Effector CD8-positive, alpha-beta T cell (primary cell): Measurements from ENCODE around the gene ALOXE3.
"Not testable (repeated sequence)": the region's sequence is repeated elsewhere in the genome, so short reads cannot be mapped to it uniquely, and the experiment has no call there.

ENCODE experiments used
- DNase-seq: peaks from one replicate; lab custom pipeline; 2025; lab: John Stamatoyannopoulos, UW

Gene ALOXE3

DNA sequence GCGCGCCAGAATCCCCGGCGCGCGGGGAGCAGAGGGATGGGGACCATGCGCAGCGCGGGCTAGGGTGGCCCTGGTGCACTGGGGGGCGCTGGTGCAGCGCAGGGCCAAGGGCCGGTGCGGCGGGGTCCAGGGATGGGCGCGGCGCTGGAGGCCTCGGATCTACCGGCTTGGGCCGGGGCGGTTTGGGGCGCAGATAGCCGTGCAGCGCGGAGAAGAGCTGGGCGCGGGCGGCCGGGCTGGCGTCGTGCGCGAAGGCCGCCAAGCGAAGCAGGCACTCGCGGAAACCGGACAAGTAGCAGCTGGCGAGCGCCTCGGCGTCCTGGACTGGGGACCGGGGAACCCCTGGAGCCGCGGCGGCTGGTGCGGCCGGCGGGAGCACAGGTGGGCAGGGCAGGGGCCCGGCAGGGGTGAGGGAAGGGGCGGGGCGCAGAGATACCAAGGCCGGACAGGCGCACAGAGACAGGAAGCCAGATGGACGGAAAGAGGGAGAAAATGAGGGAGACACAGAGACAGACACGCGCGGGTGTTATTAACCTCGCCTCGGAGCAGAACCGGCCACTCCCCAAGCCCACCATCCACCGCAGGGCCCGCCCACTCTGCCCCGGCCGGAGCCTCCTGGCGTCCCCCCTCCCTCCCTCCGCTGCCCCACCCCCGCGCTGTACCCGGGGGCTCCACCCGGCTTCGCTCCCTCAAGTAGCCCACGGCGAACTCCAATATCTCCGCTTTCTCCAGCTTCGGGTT lies 3.5 kb upstream of the ALOXE3 start:
- no peak for DNase-seq

DNA sequence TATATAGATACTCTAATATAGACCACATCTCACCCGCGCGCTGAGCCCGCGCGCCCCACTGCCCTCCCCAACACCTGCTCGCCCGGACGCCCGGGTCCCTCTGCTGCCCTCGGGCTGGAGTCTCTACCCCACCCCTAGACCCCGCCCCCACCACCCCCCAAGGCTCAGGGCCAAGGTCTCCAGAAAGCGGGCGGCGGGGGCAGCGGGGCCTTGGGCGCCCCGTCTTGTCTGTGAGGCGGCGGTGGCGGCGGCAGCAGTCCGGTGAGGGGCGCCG lies 3.0 kb upstream of the ALOXE3 start:
- DNase-seq, result no peak

DNA sequence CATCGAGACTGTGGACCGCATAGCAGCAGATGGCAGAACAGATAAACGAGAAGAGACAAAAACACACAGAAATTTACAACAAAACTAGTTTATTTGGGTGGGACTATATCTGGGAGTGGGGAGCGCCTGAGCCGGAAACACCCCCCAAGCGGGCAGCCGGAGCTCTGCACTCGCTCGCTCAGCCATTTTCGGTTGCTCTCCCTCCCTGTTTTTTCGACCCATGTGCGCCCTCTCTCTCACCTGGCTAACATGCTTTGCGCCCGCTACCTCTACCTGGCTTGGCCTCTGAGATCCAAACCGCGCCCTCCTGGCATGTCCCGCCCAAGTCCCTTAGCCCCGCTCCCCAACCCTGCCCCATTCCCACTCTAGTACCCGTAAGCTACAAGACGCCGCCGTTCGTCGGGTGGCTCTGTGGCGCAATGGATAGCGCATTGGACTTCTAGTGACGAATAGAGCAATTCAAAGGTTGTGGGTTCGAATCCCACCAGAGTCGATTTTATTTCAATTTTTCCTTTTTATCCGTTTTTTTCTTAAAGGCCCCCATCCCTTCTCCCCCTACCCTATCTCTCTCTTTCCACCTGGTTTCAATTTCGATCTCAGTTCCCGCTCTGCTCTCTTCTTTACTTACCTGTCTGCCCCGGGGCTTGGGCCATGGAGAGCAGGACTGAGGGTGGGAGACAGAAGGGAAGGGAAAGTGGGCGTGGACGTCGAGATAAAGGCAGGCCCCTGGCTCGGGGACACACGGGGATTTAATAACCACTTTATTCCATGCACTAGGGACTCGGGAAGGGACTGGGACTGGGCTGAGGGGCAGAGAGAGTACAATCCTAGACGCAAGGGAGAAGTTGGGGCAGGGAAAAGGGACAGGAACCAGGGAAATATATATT lies 2.4 kb upstream of the ALOXE3 start:
- peak; percentile 45 for DNase-seq

DNA sequence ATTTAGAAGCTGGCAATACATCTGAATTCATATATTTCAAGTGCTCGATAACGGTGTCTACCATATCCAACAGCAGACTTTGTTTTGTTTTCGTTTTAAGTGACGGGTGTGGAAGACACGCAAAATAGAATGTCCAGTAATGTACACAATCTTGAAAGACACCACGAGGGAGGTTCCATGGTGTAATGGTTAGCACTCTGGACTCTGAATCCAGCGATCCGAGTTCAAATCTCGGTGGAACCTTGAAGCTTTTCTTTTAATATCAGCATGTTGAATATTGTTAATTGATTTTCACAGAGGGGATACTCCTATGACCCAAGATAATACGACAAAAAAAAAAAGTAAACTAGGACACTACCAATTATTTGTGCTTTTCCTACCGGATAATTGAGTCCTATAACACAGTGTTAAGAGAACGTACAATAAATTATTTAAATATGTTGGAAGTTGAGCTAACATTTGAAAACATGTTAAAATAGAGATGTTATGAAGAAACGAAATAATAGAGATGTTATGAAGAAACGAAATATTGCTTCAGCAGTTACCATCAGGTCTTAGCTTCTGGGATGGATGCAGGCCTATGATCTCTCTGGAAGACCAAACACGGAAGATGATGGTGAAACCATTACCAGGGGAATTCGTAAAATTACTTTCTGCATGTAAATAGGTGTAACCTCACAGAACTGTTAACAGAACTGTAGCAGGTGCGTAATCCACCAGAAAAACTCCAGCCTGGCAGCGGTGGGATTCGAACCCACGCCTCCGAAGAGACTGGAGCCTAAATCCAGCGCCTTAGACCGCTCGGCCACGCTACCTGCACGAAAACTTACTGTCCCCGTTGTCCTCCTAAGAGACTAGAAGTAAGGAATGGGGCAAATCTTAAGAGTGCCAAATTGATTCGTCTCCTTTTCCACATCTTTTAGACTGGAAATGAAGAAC lies 1.5 kb upstream of the ALOXE3 start:
- DNase-seq, result peak; percentile 68

DNA sequence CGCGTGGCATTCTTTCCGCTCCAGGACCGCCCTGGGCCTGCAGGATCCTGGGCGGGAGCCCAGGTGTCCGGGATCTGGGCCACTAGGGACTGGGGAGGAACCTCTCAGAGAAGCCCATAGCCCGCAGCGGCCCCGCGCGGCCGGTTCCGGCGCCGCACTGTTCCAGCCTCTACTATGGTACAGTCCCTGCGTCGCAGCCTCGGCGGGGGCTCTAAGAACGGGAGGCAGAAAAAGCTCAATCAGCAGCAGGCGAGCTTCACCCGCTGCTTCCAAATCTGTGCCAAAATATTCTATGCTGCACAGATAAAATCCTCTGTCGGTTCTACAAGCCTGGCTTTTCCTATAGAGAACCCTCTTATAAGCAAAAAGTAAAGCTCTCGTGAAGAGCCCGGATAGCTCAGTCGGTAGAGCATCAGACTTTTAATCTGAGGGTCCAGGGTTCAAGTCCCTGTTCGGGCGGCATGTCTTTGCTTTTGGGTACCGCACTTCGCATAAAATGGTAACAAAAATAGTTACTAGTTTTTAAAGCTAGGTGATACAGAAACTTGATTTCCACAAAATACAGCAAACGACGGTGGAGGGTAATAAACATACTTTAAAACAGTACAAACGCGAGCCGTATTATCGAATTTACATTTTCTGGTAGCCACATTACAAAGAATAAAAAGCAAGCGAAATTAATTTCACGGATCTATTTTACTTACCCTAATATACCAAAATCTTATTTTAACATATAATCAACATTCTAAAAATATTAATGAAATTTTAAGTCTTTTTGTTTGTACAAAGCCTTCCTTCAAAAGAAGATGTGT lies 661 bp upstream of the ALOXE3 start:
- peak; percentile 78 for DNase-seq

DNA sequence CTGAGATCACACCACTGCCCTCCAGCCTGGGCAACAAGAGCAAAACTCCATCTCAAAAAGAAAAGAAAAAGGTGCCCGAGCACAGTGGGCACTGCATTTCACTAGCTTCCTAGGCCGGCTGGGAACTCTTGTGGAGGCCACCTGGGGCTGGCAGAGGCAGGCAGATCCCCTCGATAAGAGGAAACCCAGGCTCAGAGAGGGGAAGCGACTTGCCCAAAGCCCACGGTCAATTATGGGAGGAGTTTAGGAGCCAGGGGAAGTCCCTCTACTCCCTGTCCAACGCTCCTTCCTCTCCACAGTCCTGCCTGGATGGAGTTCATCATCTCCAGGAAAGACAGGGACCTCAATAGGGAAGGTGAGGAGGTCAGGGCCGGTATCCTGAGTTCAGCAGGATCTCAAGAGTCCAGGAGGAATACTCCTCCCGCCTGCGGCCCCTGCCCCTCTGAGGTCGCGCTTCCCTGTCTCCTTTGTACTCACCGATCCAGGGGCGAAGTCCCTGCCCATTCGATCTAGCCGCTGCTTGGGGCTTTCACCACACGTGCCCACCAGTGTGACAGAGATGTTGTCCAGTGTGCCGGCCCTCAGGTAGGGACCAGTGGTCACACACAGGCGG lies 841 bp downstream of the ALOXE3 start:
- no peak for DNase-seq

DNA sequence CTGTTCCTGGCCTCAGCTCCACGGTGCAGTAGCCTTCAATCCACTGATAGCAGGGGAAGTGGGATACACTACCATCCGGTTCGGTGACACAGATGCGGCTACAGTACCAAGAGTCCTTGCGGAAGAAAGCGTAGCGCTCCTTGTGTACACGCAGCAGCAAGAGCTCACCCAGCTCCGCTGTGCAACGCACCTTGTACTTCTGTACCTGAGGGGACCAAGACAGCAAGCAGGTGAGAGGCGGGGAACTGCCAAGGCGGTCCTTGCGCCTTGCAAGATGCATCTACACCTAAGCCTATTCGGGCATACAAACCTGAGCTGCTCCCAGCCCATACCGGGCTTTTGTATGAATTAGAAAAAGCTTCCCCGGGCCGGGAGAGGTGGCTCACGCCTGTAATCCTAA lies 1.5 kb downstream of the ALOXE3 start:
- no peak for DNase-seq

DNA sequence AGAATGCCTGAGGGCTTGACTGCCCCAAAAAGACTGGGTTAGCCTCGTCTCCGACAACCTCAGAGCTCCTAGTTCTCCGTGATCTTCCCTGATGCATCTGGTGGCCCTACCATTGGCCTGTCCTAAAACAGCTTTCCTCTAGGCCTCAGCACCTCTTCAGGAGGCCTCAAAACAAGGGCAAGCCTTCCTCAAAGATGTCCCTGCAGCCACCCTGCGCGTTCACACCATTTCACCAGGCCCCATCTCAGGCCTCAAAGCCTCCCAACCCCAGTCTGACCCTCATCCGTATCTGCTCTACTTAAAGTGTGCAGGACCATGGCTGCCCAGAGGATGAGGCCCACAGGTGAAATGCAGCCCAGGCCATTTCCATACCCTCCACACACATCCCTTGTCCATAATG lies 7.4 kb downstream of the ALOXE3 start:
- DNase-seq, result no peak

DNA sequence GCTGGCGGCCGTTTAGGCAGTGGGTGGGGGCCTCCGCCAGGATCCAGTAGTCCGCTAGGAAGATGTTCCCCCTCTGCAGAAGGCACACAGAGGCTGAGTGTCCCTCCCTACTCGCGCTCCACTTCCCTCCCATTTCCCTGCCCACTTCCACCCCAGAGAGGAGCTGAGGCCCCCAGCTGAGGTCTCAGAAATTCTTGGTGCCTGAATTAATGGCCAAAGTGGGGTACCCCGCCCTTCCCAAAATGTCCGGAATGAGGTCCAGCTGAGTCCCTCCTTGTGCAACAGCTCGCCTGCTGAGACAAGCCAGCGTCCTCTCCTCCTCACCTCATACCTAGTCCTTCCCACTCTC lies 7.9 kb downstream of the ALOXE3 start:
- no peak for DNase-seq

DNA sequence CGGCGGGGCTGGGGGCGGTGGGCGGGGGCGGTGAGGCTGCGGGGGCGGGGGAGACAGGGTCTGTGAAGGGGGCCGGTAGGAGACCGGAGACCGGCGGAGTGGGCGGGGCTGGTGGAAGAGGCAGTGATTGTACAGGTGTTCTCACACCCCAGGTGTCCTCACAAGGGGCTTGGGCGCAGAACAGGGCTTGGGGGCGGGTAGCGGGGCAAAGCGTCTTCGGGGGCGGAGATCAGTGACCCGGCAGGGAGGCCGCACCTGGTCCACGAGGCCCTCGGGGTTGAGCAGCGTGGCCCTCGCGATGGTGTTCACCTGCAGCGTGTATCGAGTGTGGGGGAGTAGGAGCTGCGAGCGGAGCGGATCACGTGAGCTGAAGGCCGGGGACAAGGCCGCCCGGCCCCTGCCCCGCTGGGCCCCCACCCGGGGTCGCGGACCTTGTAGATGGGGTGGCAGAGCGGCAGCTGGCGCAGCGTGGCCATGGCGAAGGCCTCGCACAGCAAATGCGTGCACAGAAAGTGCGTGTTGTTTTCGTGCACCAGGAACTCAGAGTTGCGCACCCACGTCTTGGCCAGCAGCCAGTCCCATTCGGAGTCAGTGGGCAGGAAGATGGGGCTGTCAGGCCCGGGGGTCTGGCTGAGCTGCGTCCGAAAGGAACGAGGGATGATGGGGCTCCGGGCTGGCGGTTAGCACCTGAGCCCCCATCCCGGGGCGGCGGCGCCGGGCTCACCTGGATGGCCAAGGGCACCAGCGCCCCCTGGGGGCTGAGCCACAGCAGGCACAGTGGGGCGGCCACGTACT lies 8.5 kb downstream of the ALOXE3 start:
- DNase-seq, result peak; percentile 76

DNA sequence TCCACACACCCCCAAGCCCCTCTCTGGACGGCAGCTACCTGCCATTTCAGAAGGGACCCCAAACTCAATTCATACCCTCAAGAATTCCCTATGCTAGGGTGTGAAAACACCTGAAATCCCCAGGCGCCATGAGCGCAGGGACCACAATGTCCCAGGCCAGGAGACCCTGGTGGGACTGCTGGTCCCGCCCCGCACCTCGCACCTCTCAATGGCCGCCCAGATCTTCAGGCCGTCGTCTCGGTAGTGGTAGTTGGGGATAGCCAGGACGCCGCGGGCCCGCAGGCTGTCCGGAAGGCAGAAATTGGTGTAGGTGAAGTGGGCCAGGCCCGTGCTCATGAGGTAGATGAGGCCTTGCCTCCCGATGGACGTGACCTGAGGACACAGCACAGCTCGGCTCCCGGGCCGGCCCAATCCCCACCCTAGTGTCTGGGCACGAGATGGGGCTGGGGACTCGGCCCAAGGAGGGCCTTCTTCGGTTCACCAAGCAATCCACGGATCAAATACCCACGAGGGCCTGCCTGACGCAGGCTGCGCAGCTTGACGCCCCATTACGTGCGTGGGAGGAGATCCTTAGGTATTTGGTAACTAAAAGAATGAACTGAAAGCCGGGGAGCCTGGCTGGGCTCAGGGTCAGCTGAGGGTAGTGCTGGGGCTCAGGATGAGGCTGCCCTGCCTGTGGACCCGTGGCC lies 9.2 kb downstream of the ALOXE3 start:
- no peak for DNase-seq

DNA sequence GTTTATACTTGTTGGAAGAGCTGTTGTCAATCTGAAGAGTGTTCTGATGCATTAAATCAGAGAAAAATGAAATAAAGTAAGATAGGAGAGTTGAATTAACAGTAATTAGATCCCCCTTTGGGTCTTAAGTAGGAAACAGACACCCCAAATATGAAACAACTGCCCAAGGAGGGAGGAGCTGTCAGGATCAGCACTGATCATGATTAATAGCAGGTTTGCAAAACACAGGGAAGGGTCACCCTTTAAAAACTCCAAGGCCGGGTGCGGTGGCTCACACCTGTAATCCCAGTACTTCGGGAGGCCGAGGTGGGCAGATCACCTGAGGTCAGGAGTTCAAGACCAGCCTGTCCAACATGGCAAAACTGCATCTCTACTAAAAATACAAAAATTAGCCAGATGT lies 11.3 kb downstream of the ALOXE3 start:
- DNase-seq, result not testable (repeated sequence)

DNA sequence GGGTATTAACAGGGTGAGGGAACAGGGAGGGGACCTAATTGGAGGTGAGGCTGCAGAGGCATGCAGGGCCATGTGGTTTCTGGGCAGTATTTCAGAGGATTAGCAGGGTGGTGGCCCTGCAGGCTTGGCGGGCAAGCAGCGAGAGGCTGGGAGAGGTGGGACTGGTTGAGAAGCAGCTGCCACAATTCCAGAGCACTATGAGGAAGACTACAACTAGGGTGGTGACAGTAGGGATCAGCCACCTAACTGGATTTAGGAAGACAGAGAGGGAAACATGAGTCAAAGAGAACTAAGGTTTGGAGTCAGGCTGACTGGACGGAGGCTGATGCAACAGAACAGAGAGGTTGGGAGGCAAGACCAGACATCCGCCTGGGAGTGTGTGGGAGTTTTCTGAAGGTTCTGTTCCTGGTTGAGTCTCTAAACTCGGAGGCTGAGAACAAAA lies 12.3 kb downstream of the ALOXE3 start:
- no peak for DNase-seq

DNA sequence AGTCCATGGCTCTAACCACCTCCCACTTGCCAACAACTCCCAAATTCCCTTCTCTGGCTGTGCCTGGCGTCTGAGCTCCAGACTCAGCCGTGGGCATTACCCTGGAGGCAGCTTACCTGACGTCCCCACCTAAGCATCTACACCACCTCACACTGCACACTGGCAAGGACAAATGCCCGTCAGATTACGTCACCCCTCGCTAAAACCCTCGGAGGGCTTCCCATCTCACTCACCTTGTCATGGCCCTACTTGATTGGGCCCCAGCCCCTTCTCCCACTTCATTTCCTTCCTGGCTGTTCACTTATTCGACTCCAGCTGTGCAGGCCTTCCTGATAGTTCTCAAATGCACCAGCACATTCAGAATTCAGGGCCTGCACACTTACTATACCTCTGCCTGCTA lies 13.4 kb downstream of the ALOXE3 start:
- no peak for DNase-seq

DNA sequence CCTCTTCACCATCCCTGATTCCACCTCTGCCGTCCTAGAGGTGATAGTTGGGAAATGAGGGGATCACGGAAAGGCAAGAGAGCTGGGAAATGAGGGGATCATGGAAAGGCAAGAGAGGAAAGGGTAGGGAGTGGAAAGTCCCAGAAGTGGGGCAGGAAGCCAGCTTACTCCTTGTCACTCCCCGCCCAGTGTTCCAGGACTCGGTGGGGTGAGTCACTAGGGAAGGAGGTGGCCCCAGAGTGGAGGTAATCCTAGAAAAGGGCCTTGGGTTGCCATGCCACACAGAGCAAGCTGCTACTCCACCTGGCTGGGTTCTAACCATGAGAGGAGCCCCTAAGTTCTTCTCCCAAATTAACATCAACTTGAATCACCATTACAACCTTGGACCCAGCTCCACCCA lies 14.8 kb downstream of the ALOXE3 start:
- no peak for DNase-seq

DNA sequence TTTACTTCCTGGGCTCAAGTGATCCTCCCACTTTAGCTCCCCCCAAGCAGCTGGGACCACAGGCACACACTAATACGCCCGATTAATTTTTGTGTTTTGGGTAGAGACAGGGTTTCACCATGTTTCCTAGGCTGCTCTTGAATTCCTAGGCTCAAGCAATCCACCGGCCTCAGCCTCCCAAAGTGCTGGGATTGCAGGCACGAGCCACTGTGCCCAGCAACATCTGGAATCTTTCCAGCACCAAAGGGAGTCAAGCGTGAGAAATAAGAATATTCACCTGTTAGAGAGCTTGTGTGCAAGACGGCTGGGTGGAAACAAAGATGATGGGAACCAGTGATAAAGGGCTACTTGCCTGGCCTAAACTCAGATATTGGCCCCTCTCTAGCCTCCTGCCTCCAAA lies 16.6 kb downstream of the ALOXE3 start:
- DNase-seq, result no peak

DNA sequence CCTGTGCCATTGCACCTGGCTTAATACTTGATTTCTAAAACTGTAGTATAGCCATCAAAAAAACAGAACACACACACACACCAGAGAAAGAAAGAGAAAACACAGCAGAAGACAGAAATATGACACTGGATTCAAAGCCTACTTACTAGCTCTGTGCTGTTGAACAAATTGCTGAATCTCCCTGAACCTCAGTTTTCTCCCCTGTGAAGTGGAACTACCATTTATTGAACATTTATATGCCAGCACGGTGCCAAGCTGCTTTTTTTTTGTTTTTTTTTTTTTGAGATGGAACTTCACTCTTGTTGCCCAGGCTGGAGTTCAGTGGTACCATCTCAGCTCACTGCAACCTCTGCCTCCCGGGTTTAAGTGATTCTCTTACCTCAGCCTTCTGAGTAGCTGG lies 17.6 kb downstream of the ALOXE3 start:
- DNase-seq, result no peak

DNA sequence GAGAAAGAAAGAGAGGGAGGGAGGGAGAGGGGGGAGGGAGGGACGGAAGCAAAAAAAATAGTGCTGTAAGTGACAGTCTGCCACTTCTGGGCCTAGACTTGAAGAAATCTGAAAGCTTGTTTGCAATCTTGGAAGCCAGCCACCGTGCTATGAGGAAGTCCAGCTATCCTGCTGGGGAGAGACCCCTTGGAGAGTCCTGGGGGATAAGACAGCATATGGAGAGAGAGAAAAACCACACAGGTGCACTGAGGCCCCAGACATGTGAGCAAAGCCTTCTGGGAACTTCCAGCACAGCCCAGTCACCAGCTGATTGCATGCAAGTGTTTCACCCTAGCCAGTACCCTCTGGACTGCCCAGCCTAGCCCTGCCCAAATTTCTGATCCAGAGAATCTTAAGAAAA lies 18.2 kb downstream of the ALOXE3 start:
- DNase-seq, result no peak

DNA sequence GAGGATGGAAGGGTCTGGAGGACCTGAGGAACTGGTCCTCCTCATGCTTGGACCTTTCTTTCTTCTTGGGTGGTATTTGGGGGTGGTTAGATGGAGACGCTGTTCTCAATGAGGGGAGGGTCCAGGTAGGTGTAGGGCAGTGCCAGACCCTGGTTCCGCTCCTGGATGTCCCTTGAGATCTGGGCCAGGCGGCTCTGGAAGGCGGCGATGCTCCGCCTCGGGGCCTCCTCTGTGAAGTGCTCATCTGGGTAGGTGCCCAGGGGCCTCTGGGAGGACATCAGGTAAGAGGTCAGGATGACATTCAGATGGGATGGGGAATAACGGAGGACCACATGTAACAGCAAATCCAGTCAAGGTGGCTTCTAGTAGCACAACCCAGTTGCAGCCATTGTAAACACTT lies 21.8 kb downstream of the ALOXE3 start:
- DNase-seq, result no peak

DNA sequence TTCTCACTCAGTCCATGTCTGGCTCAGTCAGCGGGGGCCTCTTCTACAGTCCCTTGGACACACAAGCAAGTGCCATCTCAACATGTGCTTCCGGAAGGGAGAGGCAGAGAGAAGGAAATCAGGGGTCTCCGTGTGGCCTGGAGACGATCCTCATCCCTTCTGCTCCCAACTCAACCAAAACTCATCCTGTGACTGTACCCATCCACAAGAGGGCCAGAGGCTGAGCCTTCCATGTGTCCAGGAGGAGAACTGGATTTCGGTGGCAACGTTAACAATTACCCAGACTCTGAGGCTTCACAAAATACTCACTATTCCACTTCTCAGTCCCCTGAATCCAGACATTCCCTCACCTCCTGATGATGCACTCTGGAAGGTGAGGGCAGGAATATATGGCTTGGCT lies 23.0 kb downstream of the ALOXE3 start:
- DNase-seq, result no peak
